PC-9 (cell line): ENCODE measurements around the gene PCAT6. TPM values are rescaled to one million over a fixed set of nuclear protein-coding genes. Genes with fewer than 3 reads are reported as not detected.
A peak's percentile ranks its signal among the peaks of the same experiment; 100 is the strongest.

Experiments
- BruUV-seq: library from RNA; stranded (reverse); fragments of 400-500 nt; replicated peaks from 2 replicates; lab custom pipeline; 2021; lab: Mats Ljungman, UMichigan
- CTCF ChIA-PET: fragments of 300-600 bp; sonication (Branson Sonifier 250); formaldehyde crosslinking; loops from one replicate; lab custom pipeline; 2022; ENCODE audit warnings: antibody characterized with exemption; lab: Charles Lee
- POLR2A ChIA-PET: fragments of 300-600 bp; sonication (Branson Sonifier 250); formaldehyde crosslinking; loops from one replicate; lab custom pipeline; 2022; ENCODE audit warnings: antibody characterized with exemption; ENCODE audit not compliant: unreplicated experiment; lab: Charles Lee
- DNase-seq, 2 experiments: peaks; one replicate each; pipeline versions ENCODE4 v3.0.0 to v3.0.0-alpha.2; 2015 to 2022; ENCODE audit warnings: mixed read lengths in 1 of 2
- H2AFZ ChIP-seq: fragments of 200-600 bp; sonication (generic); 2 replicates; pipeline ENCODE4 v1.8.1; 2017; ENCODE audit warnings: antibody characterized with exemption
- H3F3A ChIP-seq: fragments of 200-600 bp; sonication (generic); 2 replicates; pipeline ENCODE4 v1.8.1; 2017; ENCODE audit warnings: antibody characterized with exemption, mild to moderate bottlenecking, low read depth; ENCODE audit not compliant: insufficient read depth
- H3K27ac ChIP-seq: fragments of 200-600 bp; sonication (generic); 2 replicates; pipeline ENCODE4 v1.6.1; 2016; ENCODE audit warnings: mixed run types
- H3K27me3 ChIP-seq: fragments of 200-600 bp; sonication (generic); 2 replicates; pipeline ENCODE4 v1.6.1; 2016; ENCODE audit warnings: low read depth, mixed run types; ENCODE audit not compliant: insufficient read depth
- H3K36me3 ChIP-seq: fragments of 200-600 bp; sonication (generic); 2 replicates; pipeline ENCODE4 v1.6.1; 2016; ENCODE audit warnings: low read depth, mixed run types
- H3K4me1 ChIP-seq: fragments of 200-600 bp; sonication (generic); replicated peaks from 2 replicates; pipeline ENCODE4 v1.6.1; 2016; ENCODE audit warnings: mixed run types; ENCODE audit not compliant: insufficient read depth
- H3K4me2 ChIP-seq: fragments of 200-600 bp; sonication (generic); 2 replicates; pipeline ENCODE4 v1.6.1; 2017; ENCODE audit warnings: mixed run types
- H3K4me3 ChIP-seq: fragments of 200-600 bp; sonication (generic); 2 replicates; pipeline ENCODE4 v1.6.1; 2016; ENCODE audit warnings: mixed run types
- H3K79me2 ChIP-seq: fragments of 200-600 bp; sonication (generic); 2 replicates; pipeline ENCODE4 v1.6.1; 2017; ENCODE audit warnings: low read depth, mixed run types
- H3K9me2 ChIP-seq: fragments of 200-600 bp; sonication (generic); 2 replicates; pipeline ENCODE4 v1.8.1; 2017; ENCODE audit warnings: mild to moderate bottlenecking; ENCODE audit not compliant: insufficient read depth
- H3K9me3 ChIP-seq: fragments of 200-600 bp; sonication (generic); 2 replicates; pipeline ENCODE4 v1.8.1; 2016; ENCODE audit warnings: low read depth; ENCODE audit not compliant: insufficient read depth
- H4K20me1 ChIP-seq: fragments of 200-600 bp; sonication (generic); 2 replicates; pipeline ENCODE4 v1.8.1; 2017; ENCODE audit not compliant: insufficient read depth
- CTCF ChIP-seq: fragments of 200-600 bp; sonication (generic); conservative IDR thresholded peaks from 2 replicates; pipeline ENCODE4 v1.6.1; 2017; ENCODE audit warnings: mixed run types, antibody characterized with exemption, mild to moderate bottlenecking, moderate library complexity
- EZH2 ChIP-seq: fragments of 200-600 bp; sonication (generic); IDR thresholded peaks from 2 replicates; pipeline ENCODE4 v1.8.0; 2017; ENCODE audit warnings: antibody characterized with exemption, low read depth
- intact Hi-C: fragments of 100-400 bp; cut with micrococcal nuclease; formaldehyde crosslinking; loops from one replicate; pipeline ENCODE4 v1.10.0; 2022; ENCODE audit not compliant: unreplicated experiment
- total RNA-seq: library from RNA; stranded (reverse); gene quantifications from 2 replicates; pipeline ENCODE4 v1.2.3, GENCODE V29; 2021

PCAT6 gene
- total RNA-seq, 1 experiment from 2014 or later, result 1.7 TPM

GRCh38 chr1:202836623-202837403 is 26.1 kb downstream of the PCAT6 start:
- intact Hi-C loops, result loop anchor here (2.0 kb wide), 1 partner anchor 26 kb away; the partner anchor contains the start of gene PCAT6
- H3K27ac ChIP-seq, result 0 out of 2 replicates have a peak overlapping the region, but pooled peaks have one; percentile 4
- no peaks in the 10 kb centered on the region for H3K9me3 ChIP-seq
- H3F3A ChIP-seq, result peaks cover 8% of the 10 kb centered on the region
- H3K4me1 ChIP-seq, result peaks cover 39% of the 10 kb centered on the region
- no peaks in the 10 kb centered on the region for H3K9me2 ChIP-seq
- ChIA-PET CTCF (no interaction called here), POLR2A (interaction anchor here (0.7 to 0.8 kb wide), 2 partner anchors 24 to 282 kb away, joined by 3 read pairs; no protein-coding TSS in a partner anchor)
- TF ChIP-seq CTCF (no peak), EZH2 (no peak)
- H3K79me2 ChIP-seq, result no peaks in the 10 kb centered on the region
- peak overlapping the region; percentile 66 for H3K4me2 ChIP-seq
- no peaks in the 10 kb centered on the region for H3K36me3 ChIP-seq
- H3K27me3 ChIP-seq, result no peaks in the 10 kb centered on the region
- peak; percentile 79 to 83 for DNase-seq
- peak overlapping the region; percentile 5; the same call in 1 of the 2 replicates for H3K4me3 ChIP-seq
- H2AFZ ChIP-seq, result no peak overlapping the region
- no peaks in the 10 kb centered on the region for H4K20me1 ChIP-seq
- no TSS peak for BruUV-seq

- no peak overlapping the region for H3K4me2 ChIP-seq
- H3K9me3 ChIP-seq, result no peaks in the 10 kb centered on the region
- no peaks in the 10 kb centered on the region for H4K20me1 ChIP-seq
- intact Hi-C loops, result loop anchor here (2.0 kb wide), 1 partner anchor 27 kb away; the partner anchor contains the start of gene PCAT6
- H3K79me2 ChIP-seq, result no peaks in the 10 kb centered on the region
- POLR2A ChIA-PET, result no interaction called here
- TF ChIP-seq EZH2 (no peak), CTCF (no peak)
- H3K4me3 ChIP-seq, result no peak overlapping the region
- BruUV-seq, result no TSS peak
- H3K4me1 ChIP-seq, result peaks cover 39% of the 10 kb centered on the region
- no peak overlapping the region for H3K27ac ChIP-seq
- no peak overlapping the region for H2AFZ ChIP-seq
- DNase-seq, result no peak
- no peaks in the 10 kb centered on the region for H3K36me3 ChIP-seq
- CTCF ChIA-PET, result no interaction called here
- H3F3A ChIP-seq, result peaks cover 8% of the 10 kb centered on the region
- no peaks in the 10 kb centered on the region for H3K9me2 ChIP-seq
- H3K27me3 ChIP-seq, result no peaks in the 10 kb centered on the region
These were observed 27.1 kb downstream of the PCAT6 start for GRCh38 chr1:202837746-202838262.

GRCh38 chr1:202843081-202843480 is 32.3 kb downstream of the PCAT6 start:
- CTCF ChIA-PET, result interaction anchor here (0.6 kb wide), 1 partner anchor 8 kb away, joined by 5 read pairs; no protein-coding TSS in a partner anchor
- peaks cover under 1% of the 10 kb centered on the region; the same call in 1 of the 2 replicates for H3K4me1 ChIP-seq

More at GRCh38 chr1:202843081-202843480, 32.3 kb downstream of the PCAT6 start:
- Histone ChIP-seq H3K4me2 (no peak overlapping the region), H3K27ac (no peak overlapping the region), H3K9me2 (no peaks in the 10 kb centered on the region), H3K36me3 (no peaks in the 10 kb centered on the region), H3K27me3 (no peaks in the 10 kb centered on the region), H3F3A (no peaks in the 10 kb centered on the region), H3K9me3 (no peaks in the 10 kb centered on the region), H4K20me1 (no peaks in the 10 kb centered on the region), H2AFZ (no peak overlapping the region), H3K4me3 (no peak overlapping the region), H3K79me2 (no peaks in the 10 kb centered on the region)
- no TSS peak for BruUV-seq
- POLR2A ChIA-PET, result no interaction called here
- intact Hi-C loops, result no loop called here
- no peak for TF ChIP-seq EZH2
- no peak for TF ChIP-seq CTCF
- DNase-seq, result no peak
